Tibial nerve (tissue), 4 donors: ENCODE results near the gene ANO4.

Source experiments
- CTCF ChIP-seq, 5 experiments: fragments of 200-600 bp in 3 of 5; fragments of 450-650 bp in 2 of 5; sonication (generic) in 3 of 5; IDR thresholded peaks; one replicate each; pipeline ENCODE4 v1.5.1; 2016 to 2019; ENCODE audit warnings: antibody characterized with exemption in 5 of 5, mild to moderate bottlenecking in 3 of 5, moderate library complexity in 2 of 5
- EP300 ChIP-seq, 2 donors: sonication (generic); formaldehyde crosslinking; IDR thresholded peaks; one replicate each; pipeline ENCODE4 v1.6.1; 2017; ENCODE audit warnings: antibody characterized with exemption in 2 of 2, mild to moderate bottlenecking in 1 of 2
- POLR2A ChIP-seq, 2 donors: fragments of 450-650 bp; IDR thresholded peaks; one replicate each; pipeline ENCODE4 v1.6.1; 2017; ENCODE audit warnings: antibody characterized with exemption in 2 of 2, mild to moderate bottlenecking in 2 of 2, moderate library complexity in 2 of 2

- no peak for TF ChIP-seq CTCF (IDR thresholded peaks at IDR 0.05)
- no peak for TF ChIP-seq POLR2A (IDR thresholded peaks at IDR 0.05)
- TF ChIP-seq EP300 (IDR thresholded peaks at IDR 0.05), result no peak
These were observed 31.7 kb downstream of the ANO4 start for GRCh38 chr12:100826323-100826722.
